ENCODE data around the gene ARHGAP1. TPM values are rescaled to one million over a fixed set of nuclear protein-coding genes. Genes with fewer than 3 reads are reported as not detected.
A peak's percentile ranks its signal among the peaks of the same experiment; 100 is the strongest.

Gene ARHGAP1
- total and polyA plus RNA-seq, 3 experiments from 2014 or later, result 56.8 to 76.1 (median 56.8) TPM

- Histone ChIP-seq H3K27ac (ENCODE audit: low read depth, low read length) (no peak overlapping the region), H3K27me3 (ENCODE audit: insufficient read depth, low read length, poor library complexity, severe bottlenecking) (no peaks in the 10 kb centered on the region), H3K4me1 (ENCODE audit: insufficient read depth, low read length) (peaks cover 42% of the 10 kb centered on the region), H3K36me3 (ENCODE audit: insufficient read depth, low read length) (peaks cover 34% of the 10 kb centered on the region), H3K4me3 (ENCODE audit: low read length) (no peak overlapping the region), H3K9me3 (ENCODE audit: low read length) (no peaks in the 10 kb centered on the region)
- peaks cover 3 to 75% (median 3%) of the 10 kb centered on the region in 3 donors for H3K36me3 Mint-ChIP-seq
- CTCF ChIA-PET, result no interaction called here
- peaks cover 28 to 39% (median 29%) of the 10 kb centered on the region in 3 donors for H3K4me1 Mint-ChIP-seq
- no peak for DNase-seq
- peak overlapping the region in 1 of 7 donors; percentile 36 for H3K4me3 Mint-ChIP-seq
- H3K27ac Mint-ChIP-seq, result peak overlapping the region in 3 of 8 donors; percentile 23 to 64 (median 46)
- POLR2A ChIA-PET, result no interaction called here
- no peaks in the 10 kb centered on the region for H3K27me3 Mint-ChIP-seq
- H3K9me3 Mint-ChIP-seq, result no peaks in the 10 kb centered on the region
Observed at GRCh38 chr11:46677991-46678740, 22.3 kb downstream of the ARHGAP1 start.

- Mint-ChIP-seq H3K36me3 (peaks cover 3 to 79% (median 7%) of the 10 kb centered on the region in 3 donors), H3K27ac (peak overlapping the region in 4 of 8 donors; percentile 39 to 95 (median 72)), H3K4me1 (peaks cover 36 to 49% (median 38%) of the 10 kb centered on the region in 3 donors), H3K9me3 (no peaks in the 10 kb centered on the region), H3K27me3 (no peaks in the 10 kb centered on the region), H3K4me3 (no peak overlapping the region)
- Histone ChIP-seq H3K27ac (ENCODE audit: low read depth, low read length) (no peak overlapping the region), H3K4me3 (ENCODE audit: low read length) (no peak overlapping the region), H3K4me1 (ENCODE audit: insufficient read depth, low read length) (peaks cover 52% of the 10 kb centered on the region), H3K9me3 (ENCODE audit: low read length) (no peaks in the 10 kb centered on the region), H3K27me3 (ENCODE audit: insufficient read depth, low read length, poor library complexity, severe bottlenecking) (no peaks in the 10 kb centered on the region), H3K36me3 (ENCODE audit: insufficient read depth, low read length) (peaks cover 38% of the 10 kb centered on the region)
- POLR2A ChIA-PET, result no interaction called here
- DNase-seq, result peak in 1 of 5 donors; percentile 24
- CTCF ChIA-PET, result no interaction called here
Observed at GRCh38 chr11:46677169-46677568, 23.2 kb downstream of the ARHGAP1 start.

GRCh38 chr11:46676436-46677158 lies 23.8 kb downstream of the ARHGAP1 start:
- H3K27ac Mint-ChIP-seq, result peak overlapping the region in 7 of 8 donors; percentile 18 to 95 (median 55)

GRCh38 chr11:46675949-46676348 lies 24.5 kb downstream of the ARHGAP1 start:
- CTCF ChIA-PET, result no interaction called here
- H3K36me3 Mint-ChIP-seq, result peaks cover 3 to 76% (median 12%) of the 10 kb centered on the region in 3 donors

More at GRCh38 chr11:46676436-46677158, 23.8 kb downstream of the ARHGAP1 start:
- H3K9me3 Mint-ChIP-seq, result no peaks in the 10 kb centered on the region
- peaks cover 3 to 79% (median 12%) of the 10 kb centered on the region in 3 donors for H3K36me3 Mint-ChIP-seq
- peaks cover 38% of the 10 kb centered on the region for H3K36me3 ChIP-seq (ENCODE audit: insufficient read depth, low read length)
- POLR2A ChIA-PET, result no interaction called here
- H3K27me3 ChIP-seq (ENCODE audit: insufficient read depth, low read length, poor library complexity, severe bottlenecking), result no peaks in the 10 kb centered on the region
- H3K27me3 Mint-ChIP-seq, result no peaks in the 10 kb centered on the region
- H3K4me3 ChIP-seq (ENCODE audit: low read length), result no peak overlapping the region
- H3K4me1 ChIP-seq (ENCODE audit: insufficient read depth, low read length), result peaks cover 58% of the 10 kb centered on the region
- DNase-seq, result peak in 1 of 5 donors; percentile 29
- H3K4me1 Mint-ChIP-seq, result peaks cover 42 to 55% (median 44%) of the 10 kb centered on the region in 3 donors
- no peaks in the 10 kb centered on the region for H3K9me3 ChIP-seq (ENCODE audit: low read length)
- CTCF ChIA-PET, result no interaction called here
- H3K27ac ChIP-seq (ENCODE audit: low read depth, low read length), result no peak overlapping the region
- no peak overlapping the region for H3K4me3 Mint-ChIP-seq

GRCh38 chr11:46675288-46675851 lies 25.0 kb downstream of the ARHGAP1 start:
- ChIA-PET CTCF (interaction anchor here (2.1 kb wide), 1 partner anchor 8 kb away, joined by 6 read pairs; no protein-coding TSS in a partner anchor), POLR2A (interaction anchor here (0.6 to 2.2 kb wide), 2 partner anchors 11 to 25 kb away, joined by 3 to 8 read pairs; partner anchors contain the start of genes ARHGAP1 and ZNF408)
- Mint-ChIP-seq H3K9me3 (no peaks in the 10 kb centered on the region), H3K4me1 (peaks cover 52 to 66% (median 55%) of the 10 kb centered on the region in 3 donors), H3K27ac (peak overlapping the region in 7 of 8 donors; percentile 7 to 97 (median 86)), H3K27me3 (no peaks in the 10 kb centered on the region), H3K36me3 (peaks cover 3 to 72% (median 10%) of the 10 kb centered on the region in 3 donors), H3K4me3 (no peak overlapping the region)
- Histone ChIP-seq H3K4me3 (ENCODE audit: low read length) (no peak overlapping the region), H3K27me3 (ENCODE audit: insufficient read depth, low read length, poor library complexity, severe bottlenecking) (no peaks in the 10 kb centered on the region), H3K36me3 (ENCODE audit: insufficient read depth, low read length) (peaks cover 31% of the 10 kb centered on the region), H3K9me3 (ENCODE audit: low read length) (no peaks in the 10 kb centered on the region), H3K27ac (ENCODE audit: low read depth, low read length) (peak overlapping the region; percentile 34), H3K4me1 (ENCODE audit: insufficient read depth, low read length) (peaks cover 70% of the 10 kb centered on the region)
- peak in 1 of 5 donors; percentile 22 for DNase-seq

More at GRCh38 chr11:46675949-46676348, 24.5 kb downstream of the ARHGAP1 start:
- Mint-ChIP-seq H3K4me3 (no peak overlapping the region), H3K27ac (peak overlapping the region in 3 of 8 donors; percentile 21 to 70 (median 68)), H3K9me3 (no peaks in the 10 kb centered on the region), H3K4me1 (peaks cover 48 to 61% (median 50%) of the 10 kb centered on the region in 3 donors), H3K27me3 (no peaks in the 10 kb centered on the region)
- Histone ChIP-seq H3K27ac (ENCODE audit: low read depth, low read length) (no peak overlapping the region), H3K9me3 (ENCODE audit: low read length) (no peaks in the 10 kb centered on the region), H3K27me3 (ENCODE audit: insufficient read depth, low read length, poor library complexity, severe bottlenecking) (no peaks in the 10 kb centered on the region), H3K4me3 (ENCODE audit: low read length) (no peak overlapping the region), H3K4me1 (ENCODE audit: insufficient read depth, low read length) (peaks cover 64% of the 10 kb centered on the region), H3K36me3 (ENCODE audit: insufficient read depth, low read length) (peaks cover 34% of the 10 kb centered on the region)
- peak in 1 of 5 donors; percentile 12 for DNase-seq
- POLR2A ChIA-PET, result interaction anchor here (2.2 kb wide), 1 partner anchor 25 kb away, joined by 8 read pairs; the partner anchor contains the start of genes ARHGAP1 and ZNF408

- ChIA-PET POLR2A (interaction anchor here (0.6 to 2.2 kb wide), 2 partner anchors 11 to 26 kb away, joined by 3 to 8 read pairs; partner anchors contain the start of genes ARHGAP1 and ZNF408), CTCF (interaction anchor here (2.1 kb wide), 1 partner anchor 9 kb away, joined by 6 read pairs; no protein-coding TSS in a partner anchor)
- peaks cover 4 to 68% (median 11%) of the 10 kb centered on the region in 3 donors for H3K36me3 Mint-ChIP-seq
- peak overlapping the region in 5 of 7 donors; percentile 23 to 76 (median 55) for H3K4me3 Mint-ChIP-seq
- H3K9me3 Mint-ChIP-seq, result no peaks in the 10 kb centered on the region
- peaks cover 57 to 72% (median 60%) of the 10 kb centered on the region in 3 donors for H3K4me1 Mint-ChIP-seq
- Histone ChIP-seq H3K36me3 (ENCODE audit: insufficient read depth, low read length) (peaks cover 29% of the 10 kb centered on the region), H3K4me1 (ENCODE audit: insufficient read depth, low read length) (peaks cover 77% of the 10 kb centered on the region), H3K4me3 (ENCODE audit: low read length) (no peak overlapping the region), H3K27me3 (ENCODE audit: insufficient read depth, low read length, poor library complexity, severe bottlenecking) (no peaks in the 10 kb centered on the region), H3K27ac (ENCODE audit: low read depth, low read length) (peak overlapping the region; percentile 34), H3K9me3 (ENCODE audit: low read length) (no peaks in the 10 kb centered on the region)
- DNase-seq, result peak in 3 of 5 donors; percentile 9 to 50 (median 47)
- no peaks in the 10 kb centered on the region for H3K27me3 Mint-ChIP-seq
- peak overlapping the region; percentile 80 to 97 (median 87) for H3K27ac Mint-ChIP-seq
Observed at GRCh38 chr11:46674463-46675287, 25.7 kb downstream of the ARHGAP1 start.

All from CD8-positive, alpha-beta memory T cell (primary cell).